GM23338 (cell line): ENCODE measurements around the gene COL4A2. TPM values are rescaled to one million over a fixed set of nuclear protein-coding genes. Genes with fewer than 3 reads are reported as not detected.

ENCODE experiments used
- ATAC-seq: fragments of 200-7000 bp; cut with Tn5 transposase; 3 replicates; pipeline ENCODE4 v1.9.1; 2020
- DNase-seq: peaks from one replicate; pipeline ENCODE4 v3.0.0-alpha.2; 2015; ENCODE audit warnings: low spot score
- H2AFZ ChIP-seq: fragments of 200-600 bp; sonication (generic); 2 replicates; pipeline ENCODE4 v1.8.0; 2016; ENCODE audit warnings: antibody characterized with exemption, mild to moderate bottlenecking, moderate library complexity
- H3F3A ChIP-seq: fragments of 200-600 bp; sonication (generic); replicated peaks from 2 replicates; pipeline ENCODE4 v1.8.0; 2017; ENCODE audit warnings: antibody characterized with exemption, mixed run types, low read depth
- H3K27ac ChIP-seq: fragments of 200-600 bp; sonication (generic); 2 replicates; pipeline ENCODE4 v1.6.1; 2016; ENCODE audit warnings: low read depth
- H3K27me3 ChIP-seq: fragments of 200-600 bp; sonication (generic); 2 replicates; pipeline ENCODE4 v1.8.0; 2016; ENCODE audit warnings: mild to moderate bottlenecking, mixed run types, moderate library complexity; ENCODE audit not compliant: insufficient read depth
- H3K36me3 ChIP-seq: fragments of 200-600 bp; sonication (generic); 2 replicates; pipeline ENCODE4 v1.8.0; 2016; ENCODE audit warnings: mild to moderate bottlenecking; ENCODE audit not compliant: insufficient read depth
- H3K4me1 ChIP-seq: fragments of 200-600 bp; sonication (generic); 2 replicates; pipeline ENCODE4 v1.8.0; 2016; ENCODE audit warnings: mild to moderate bottlenecking, moderate library complexity; ENCODE audit not compliant: insufficient read depth
- H3K4me2 ChIP-seq: fragments of 200-600 bp; sonication (generic); 2 replicates; pipeline ENCODE4 v1.7.1; 2017; ENCODE audit warnings: mixed run types
- H3K4me3 ChIP-seq: fragments of 200-600 bp; sonication (generic); 2 replicates; pipeline ENCODE4 v1.6.1; 2016; ENCODE audit warnings: mixed run types
- H3K79me2 ChIP-seq: fragments of 200-600 bp; sonication (generic); replicated peaks from 2 replicates; pipeline ENCODE4 v1.8.0; 2017; ENCODE audit warnings: mild to moderate bottlenecking; ENCODE audit not compliant: insufficient read depth
- H3K9me2 ChIP-seq: fragments of 200-600 bp; sonication (generic); 2 replicates; pipeline ENCODE4 v1.8.0; 2017; ENCODE audit not compliant: insufficient read depth
- H4K20me1 ChIP-seq: fragments of 200-600 bp; sonication (generic); replicated peaks from 2 replicates; pipeline ENCODE4 v1.8.0; 2017; ENCODE audit warnings: mild to moderate bottlenecking; ENCODE audit not compliant: insufficient read depth
- H3K27ac Mint-ChIP-seq: 2 replicates; pipeline ENCODE4 v1.8.0; 2020; ENCODE audit warnings: inconsistent platforms, mild to moderate bottlenecking, moderate library complexity, mixed read lengths
- H3K27me3 Mint-ChIP-seq: 3 replicates; pipeline ENCODE4 v1.8.0; 2022; ENCODE audit warnings: low read depth, mild to moderate bottlenecking, moderate library complexity, mixed read lengths, inconsistent platforms; ENCODE audit not compliant: insufficient read depth, poor library complexity
- H3K36me3 Mint-ChIP-seq: 3 replicates; pipeline ENCODE4 v1.8.0; 2021; ENCODE audit warnings: low read depth, mild to moderate bottlenecking, inconsistent platforms, moderate library complexity, mixed read lengths
- H3K4me1 Mint-ChIP-seq: 3 replicates; pipeline ENCODE4 v1.8.0; 2020; ENCODE audit warnings: mild to moderate bottlenecking, inconsistent platforms, mixed read lengths
- H3K4me3 Mint-ChIP-seq: 3 replicates; pipeline ENCODE4 v1.8.0; 2021; ENCODE audit warnings: moderate library complexity, mild to moderate bottlenecking, inconsistent platforms, mixed read lengths
- H3K9me3 Mint-ChIP-seq: 3 replicates; pipeline ENCODE4 v1.8.0; 2020; ENCODE audit warnings: moderate library complexity, mild to moderate bottlenecking, inconsistent platforms, mixed read lengths
- CREB1 ChIP-seq: fragments of 250-450 bp; sonication (Bioruptor Pico); IDR thresholded peaks from 2 replicates; pipeline ENCODE4 v1.5.0; 2020; ENCODE audit warnings: low read depth, mild to moderate bottlenecking, moderate library complexity
- ETS1 ChIP-seq: IDR thresholded peaks from 2 replicates; pipeline ENCODE4 v1.6.1; 2016; ENCODE audit warnings: antibody characterized with exemption
- EZH2 ChIP-seq: fragments of 200-600 bp; sonication (generic); IDR thresholded peaks from one replicate; pipeline ENCODE4 v1.8.0; 2017; ENCODE audit warnings: antibody characterized with exemption, mild to moderate bottlenecking, low read depth; ENCODE audit not compliant: unreplicated experiment
- EZH2phosphoT487 ChIP-seq: fragments of 200-600 bp; sonication (generic); IDR thresholded peaks from one replicate; pipeline ENCODE4 v1.8.1; 2018; ENCODE audit warnings: antibody characterized with exemption; ENCODE audit not compliant: unreplicated experiment
- NANOG ChIP-seq: IDR thresholded peaks from 2 replicates; pipeline ENCODE4 v1.6.1; 2016; ENCODE audit warnings: antibody characterized with exemption, borderline replicate concordance
- STAT1 ChIP-seq: IDR thresholded peaks from one replicate; pipeline ENCODE4 v1.6.1; 2016; ENCODE audit warnings: antibody characterized with exemption; ENCODE audit not compliant: unreplicated experiment
- ZNF114 ChIP-seq: fragments of 250-450 bp; sonication (Bioruptor Pico); IDR thresholded peaks from 2 replicates; pipeline ENCODE4 v1.5.0; 2020; ENCODE audit warnings: mild to moderate bottlenecking, moderate library complexity
- ZNF331 ChIP-seq: fragments of 250-450 bp; sonication (Bioruptor Pico); IDR thresholded peaks from 2 replicates; pipeline ENCODE4 v1.5.0; 2020; ENCODE audit warnings: low read depth, mild to moderate bottlenecking, moderate library complexity
- polyA plus RNA-seq: library from polyadenylated mRNA; unstranded; fragments of >200 nt; fragmentation: Nextera tagmentation; extraction: Ambion mirVana; gene quantifications from 2 replicates; pipeline ENCODE4 v1.2.1, GENCODE V29; 2016
- total RNA-seq: library from RNA; depleted of rRNA; stranded (reverse); fragments of >200 nt; shearing (Covaris generic); gene quantifications from 2 replicates; pipeline ENCODE4 v1.2.3, GENCODE V29; 2014
- TF ChIP-seq, protein P1 (sequence below): fragments of 250-450 bp; sonication (Bioruptor Pico); IDR thresholded peaks from 2 replicates; pipeline ENCODE4 v1.5.0; 2020; ENCODE audit warnings: mild to moderate bottlenecking, moderate library complexity

COL4A2 gene
- total and polyA plus RNA-seq, 2 experiments from 2014 or later, result 37.4 to 131 TPM

DNA sequence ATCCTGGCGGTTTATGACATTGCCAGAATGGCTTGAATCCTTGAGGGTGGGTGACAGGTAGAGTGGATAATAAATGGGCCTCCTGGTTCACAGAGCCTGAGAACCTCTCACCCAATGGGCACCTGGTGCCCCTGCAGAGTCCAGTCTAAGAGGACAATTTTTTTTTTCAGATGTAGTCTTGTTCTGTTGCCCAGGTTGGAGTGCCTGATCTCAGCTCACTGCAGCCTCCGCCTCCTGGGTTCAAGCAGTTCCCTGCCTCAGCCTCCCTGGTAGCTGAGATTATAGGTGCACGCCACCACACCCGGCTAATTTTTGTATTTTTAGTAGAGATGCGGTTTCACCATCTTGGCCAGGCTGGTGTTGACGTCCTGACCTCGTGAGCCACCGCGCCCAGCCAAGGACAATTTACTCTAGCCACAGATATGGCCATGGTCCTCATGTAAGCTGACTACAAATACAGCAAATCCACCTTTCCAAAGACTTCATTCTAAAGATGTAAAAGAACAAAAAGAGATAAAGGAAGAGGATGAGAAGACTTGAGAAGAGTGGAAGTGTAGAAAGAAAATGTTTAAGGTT, 33.0 kb downstream of the COL4A2 start:
- H3K36me3 Mint-ChIP-seq, result peaks cover 4% of the 10 kb centered on the region
- no peaks in the 10 kb centered on the region for H3F3A ChIP-seq
- TF ChIP-seq EZH2 (no peak), NANOG (no peak), ETS1 (no peak), EZH2phosphoT487 (no peak), STAT1 (no peak), ZNF331 (CRISPR knock-in tag) (no peak), CREB1 (CRISPR knock-in tag) (no peak), ZNF114 (CRISPR knock-in tag) (no peak)
- TF ChIP-seq, protein P1, sequence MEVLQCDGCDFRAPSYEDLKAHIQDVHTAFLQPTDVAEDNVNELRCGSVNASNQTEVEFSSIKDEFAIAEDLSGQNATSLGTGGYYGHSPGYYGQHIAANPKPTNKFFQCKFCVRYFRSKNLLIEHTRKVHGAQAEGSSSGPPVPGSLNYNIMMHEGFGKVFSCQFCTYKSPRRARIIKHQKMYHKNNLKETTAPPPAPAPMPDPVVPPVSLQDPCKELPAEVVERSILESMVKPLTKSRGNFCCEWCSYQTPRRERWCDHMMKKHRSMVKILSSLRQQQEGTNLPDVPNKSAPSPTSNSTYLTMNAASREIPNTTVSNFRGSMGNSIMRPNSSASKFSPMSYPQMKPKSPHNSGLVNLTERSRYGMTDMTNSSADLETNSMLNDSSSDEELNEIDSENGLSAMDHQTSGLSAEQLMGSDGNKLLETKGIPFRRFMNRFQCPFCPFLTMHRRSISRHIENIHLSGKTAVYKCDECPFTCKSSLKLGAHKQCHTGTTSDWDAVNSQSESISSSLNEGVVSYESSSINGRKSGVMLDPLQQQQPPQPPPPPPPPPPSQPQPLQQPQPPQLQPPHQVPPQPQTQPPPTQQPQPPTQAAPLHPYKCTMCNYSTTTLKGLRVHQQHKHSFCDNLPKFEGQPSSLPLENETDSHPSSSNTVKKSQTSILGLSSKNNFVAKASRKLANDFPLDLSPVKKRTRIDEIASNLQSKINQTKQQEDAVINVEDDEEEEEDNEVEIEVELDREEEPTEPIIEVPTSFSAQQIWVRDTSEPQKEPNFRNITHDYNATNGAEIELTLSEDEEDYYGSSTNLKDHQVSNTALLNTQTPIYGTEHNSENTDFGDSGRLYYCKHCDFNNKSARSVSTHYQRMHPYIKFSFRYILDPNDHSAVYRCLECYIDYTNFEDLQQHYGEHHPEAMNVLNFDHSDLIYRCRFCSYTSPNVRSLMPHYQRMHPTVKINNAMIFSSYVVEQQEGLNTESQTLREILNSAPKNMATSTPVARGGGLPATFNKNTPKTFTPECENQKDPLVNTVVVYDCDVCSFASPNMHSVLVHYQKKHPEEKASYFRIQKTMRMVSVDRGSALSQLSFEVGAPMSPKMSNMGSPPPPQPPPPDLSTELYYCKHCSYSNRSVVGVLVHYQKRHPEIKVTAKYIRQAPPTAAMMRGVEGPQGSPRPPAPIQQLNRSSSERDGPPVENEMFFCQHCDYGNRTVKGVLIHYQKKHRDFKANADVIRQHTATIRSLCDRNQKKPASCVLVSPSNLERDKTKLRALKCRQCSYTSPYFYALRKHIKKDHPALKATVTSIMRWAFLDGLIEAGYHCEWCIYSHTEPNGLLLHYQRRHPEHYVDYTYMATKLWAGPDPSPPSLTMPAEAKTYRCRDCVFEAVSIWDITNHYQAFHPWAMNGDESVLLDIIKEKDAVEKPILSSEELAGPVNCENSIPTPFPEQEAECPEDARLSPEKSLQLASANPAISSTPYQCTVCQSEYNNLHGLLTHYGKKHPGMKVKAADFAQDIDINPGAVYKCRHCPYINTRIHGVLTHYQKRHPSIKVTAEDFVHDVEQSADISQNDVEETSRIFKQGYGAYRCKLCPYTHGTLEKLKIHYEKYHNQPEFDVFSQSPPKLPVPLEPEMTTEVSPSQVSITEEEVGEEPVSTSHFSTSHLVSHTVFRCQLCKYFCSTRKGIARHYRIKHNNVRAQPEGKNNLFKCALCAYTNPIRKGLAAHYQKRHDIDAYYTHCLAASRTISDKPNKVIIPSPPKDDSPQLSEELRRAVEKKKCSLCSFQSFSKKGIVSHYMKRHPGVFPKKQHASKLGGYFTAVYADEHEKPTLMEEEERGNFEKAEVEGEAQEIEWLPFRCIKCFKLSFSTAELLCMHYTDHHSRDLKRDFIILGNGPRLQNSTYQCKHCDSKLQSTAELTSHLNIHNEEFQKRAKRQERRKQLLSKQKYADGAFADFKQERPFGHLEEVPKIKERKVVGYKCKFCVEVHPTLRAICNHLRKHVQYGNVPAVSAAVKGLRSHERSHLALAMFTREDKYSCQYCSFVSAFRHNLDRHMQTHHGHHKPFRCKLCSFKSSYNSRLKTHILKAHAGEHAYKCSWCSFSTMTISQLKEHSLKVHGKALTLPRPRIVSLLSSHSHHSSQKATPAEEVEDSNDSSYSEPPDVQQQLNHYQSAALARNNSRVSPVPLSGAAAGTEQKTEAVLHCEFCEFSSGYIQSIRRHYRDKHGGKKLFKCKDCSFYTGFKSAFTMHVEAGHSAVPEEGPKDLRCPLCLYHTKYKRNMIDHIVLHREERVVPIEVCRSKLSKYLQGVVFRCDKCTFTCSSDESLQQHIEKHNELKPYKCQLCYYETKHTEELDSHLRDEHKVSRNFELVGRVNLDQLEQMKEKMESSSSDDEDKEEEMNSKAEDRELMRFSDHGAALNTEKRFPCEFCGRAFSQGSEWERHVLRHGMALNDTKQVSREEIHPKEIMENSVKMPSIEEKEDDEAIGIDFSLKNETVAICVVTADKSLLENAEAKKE (CRISPR knock-in tag), result no peak
- no peaks in the 10 kb centered on the region for H3K27me3 ChIP-seq
- no peak for DNase-seq
- H3K4me3 ChIP-seq, result no peak overlapping the region
- no peaks in the 10 kb centered on the region; the same call in 1 of the 2 replicates for H3K36me3 ChIP-seq
- no peak overlapping the region for H2AFZ ChIP-seq
- 0 out of 2 replicates have a peak overlapping the region, but pooled peaks have one; percentile 55 for H3K27ac ChIP-seq
- no peak for ATAC-seq
- no peaks in the 10 kb centered on the region for H3K9me3 Mint-ChIP-seq
- no peaks in the 10 kb centered on the region for H3K9me2 ChIP-seq
- peaks cover 30% of the 10 kb centered on the region for H3K4me1 ChIP-seq
- H3K27me3 Mint-ChIP-seq, result peaks cover 4% of the 10 kb centered on the region
- H4K20me1 ChIP-seq, result peaks cover 11% of the 10 kb centered on the region
- H3K79me2 ChIP-seq, result peaks cover 45% of the 10 kb centered on the region
- peaks cover 41% of the 10 kb centered on the region for H3K4me1 Mint-ChIP-seq
- no peak overlapping the region for H3K4me3 Mint-ChIP-seq
- H3K4me2 ChIP-seq, result peak overlapping the region; percentile 29; the same call in 1 of the 2 replicates
- H3K27ac Mint-ChIP-seq, result no peak overlapping the region
